Sigmoid colon (tissue), 7 donors: ENCODE results near the gene SCAF11. TPM values are rescaled to one million over a fixed set of nuclear protein-coding genes. Genes with fewer than 3 reads are reported as not detected.

Source experiments
- DNase-seq: peaks from one replicate; pipeline ENCODE4 v3.0.0-alpha.2; 2019
- H3K27ac ChIP-seq, 4 donors: fragments of 200-600 bp; sonication (generic); one replicate each; pipeline ENCODE4 v1.5.1; 2016 to 2019; ENCODE audit warnings: mild to moderate bottlenecking in 1 of 4
- H3K27me3 ChIP-seq, 3 donors: fragments of 200-600 bp; sonication (generic); one replicate each; pipeline ENCODE4 v1.5.1; 2019; ENCODE audit warnings: mild to moderate bottlenecking in 1 of 3
- H3K36me3 ChIP-seq, 4 donors: fragments of 200-600 bp; sonication (generic); one replicate each; pipeline ENCODE4 v1.5.1; 2016 to 2019
- H3K4me1 ChIP-seq, 4 donors: fragments of 200-600 bp; sonication (generic); one replicate each; pipeline ENCODE4 v1.5.1; 2017 to 2019
- H3K4me3 ChIP-seq, 4 donors: fragments of 200-600 bp; sonication (generic); one replicate each; pipeline ENCODE4 v1.5.1; 2017 to 2019; ENCODE audit warnings: mild to moderate bottlenecking in 2 of 4, moderate library complexity in 1 of 4
- H3K9me3 ChIP-seq, 4 donors: fragments of 200-600 bp in 3 of 4; sonication (generic) in 3 of 4; one replicate each; pipeline versions ENCODE4 v1.5.1 to v1.6.1; 2013 to 2019
- EP300 ChIP-seq, 4 donors: sonication (generic); formaldehyde crosslinking; IDR thresholded peaks; one replicate each; pipeline ENCODE4 v1.6.1; 2017; ENCODE audit warnings: antibody characterized with exemption in 4 of 4
- POLR2A ChIP-seq, 2 donors: fragments of 450-650 bp; IDR thresholded peaks; one replicate each; pipeline ENCODE4 v1.6.1; 2016; ENCODE audit warnings: antibody characterized with exemption in 2 of 2, mild to moderate bottlenecking in 2 of 2, moderate library complexity in 2 of 2
- POLR2AphosphoS5 ChIP-seq, 4 donors: sonication (generic); formaldehyde crosslinking; IDR thresholded peaks; one replicate each; pipeline ENCODE4 v1.6.1; 2017; ENCODE audit warnings: antibody characterized with exemption in 4 of 4
- WGBS, 2 donors: extraction: QIAGEN DNeasy Blood & Tissue Kit; methylation state at CpG; one replicate each; pipeline ENCODE4 v1.1.7; 2013; 5-methylcytosine and 5-hydroxymethylcytosine counted together
- intact Hi-C: fragments of 100-400 bp; cut with DNase I; formaldehyde crosslinking; loops from one replicate; pipeline ENCODE4 v1.15.1; 2023
- polyA plus RNA-seq, 3 donors: library from polyadenylated mRNA; stranded (reverse); fragments of 200-250 nt; gene quantifications; one replicate each; pipeline ENCODE4 v1.2.3, GENCODE V29; 2013
- total RNA-seq, 4 donors: library from RNA; depleted of rRNA; stranded (reverse); fragments of >200 nt; gene quantifications; one replicate each; pipeline ENCODE4 v1.1.0, GENCODE V29; 2016
- TF ChIP-seq, protein P1 (sequence below), 4 experiments: fragments of 450-650 bp in 3 of 4; fragments of 200-600 bp in 1 of 4; IDR thresholded peaks; one replicate each; pipeline ENCODE4 v1.5.1; 2016 to 2019; ENCODE audit warnings: antibody characterized with exemption in 4 of 4, mild to moderate bottlenecking in 3 of 4, moderate library complexity in 2 of 4
- donor health status: healthy with polysubstance abuse.
- donor health status: Bipolar disorder and iron deficiency.
- donor health status: healthy.

The SCAF11 gene
- total and polyA plus RNA-seq, 7 donors = 27.6 to 165 (median 116) TPM

DNA sequence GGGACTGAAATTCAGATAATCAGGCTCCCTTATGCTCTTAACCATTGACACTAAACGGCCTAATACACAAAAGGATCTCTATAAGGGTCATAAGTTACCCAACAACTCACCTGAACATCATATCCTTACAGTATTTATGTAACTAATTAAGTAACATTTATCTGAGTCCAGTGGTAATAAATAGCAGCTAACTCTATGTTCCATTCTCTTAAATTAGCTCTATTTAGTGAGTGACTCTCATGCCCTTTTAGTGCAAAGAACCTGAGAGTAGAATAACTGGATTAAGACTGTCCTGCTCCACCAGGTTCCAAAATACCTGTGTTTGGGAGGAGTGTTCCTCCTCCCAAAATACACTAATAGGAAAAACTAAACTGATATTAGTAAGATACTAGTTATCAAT is 9.8 kb downstream of the SCAF11 start:
- 51 to 81% methylated on average over 1 of the region's 1 CpG for WGBS, 2 donors
- Histone ChIP-seq H3K4me3 (no peak overlapping the region), H3K36me3 (no peaks in the 10 kb centered on the region), H3K9me3 (no peaks in the 10 kb centered on the region), H3K27me3 (no peaks in the 10 kb centered on the region), H3K27ac (no peak overlapping the region), H3K4me1 (peaks cover 0 to 88% (median 49%) of the 10 kb centered on the region in 4 donors)
- no peak for DNase-seq
- intact Hi-C loops = no loop called here
- TF ChIP-seq EP300 (IDR thresholded peaks at IDR 0.05) (no peak), POLR2A (IDR thresholded peaks at IDR 0.05) (no peak), POLR2AphosphoS5 (IDR thresholded peaks at IDR 0.05) (no peak)
- TF ChIP-seq, protein P1, sequence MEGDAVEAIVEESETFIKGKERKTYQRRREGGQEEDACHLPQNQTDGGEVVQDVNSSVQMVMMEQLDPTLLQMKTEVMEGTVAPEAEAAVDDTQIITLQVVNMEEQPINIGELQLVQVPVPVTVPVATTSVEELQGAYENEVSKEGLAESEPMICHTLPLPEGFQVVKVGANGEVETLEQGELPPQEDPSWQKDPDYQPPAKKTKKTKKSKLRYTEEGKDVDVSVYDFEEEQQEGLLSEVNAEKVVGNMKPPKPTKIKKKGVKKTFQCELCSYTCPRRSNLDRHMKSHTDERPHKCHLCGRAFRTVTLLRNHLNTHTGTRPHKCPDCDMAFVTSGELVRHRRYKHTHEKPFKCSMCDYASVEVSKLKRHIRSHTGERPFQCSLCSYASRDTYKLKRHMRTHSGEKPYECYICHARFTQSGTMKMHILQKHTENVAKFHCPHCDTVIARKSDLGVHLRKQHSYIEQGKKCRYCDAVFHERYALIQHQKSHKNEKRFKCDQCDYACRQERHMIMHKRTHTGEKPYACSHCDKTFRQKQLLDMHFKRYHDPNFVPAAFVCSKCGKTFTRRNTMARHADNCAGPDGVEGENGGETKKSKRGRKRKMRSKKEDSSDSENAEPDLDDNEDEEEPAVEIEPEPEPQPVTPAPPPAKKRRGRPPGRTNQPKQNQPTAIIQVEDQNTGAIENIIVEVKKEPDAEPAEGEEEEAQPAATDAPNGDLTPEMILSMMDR (IDR thresholded peaks at IDR 0.05) = no peak

DNA sequence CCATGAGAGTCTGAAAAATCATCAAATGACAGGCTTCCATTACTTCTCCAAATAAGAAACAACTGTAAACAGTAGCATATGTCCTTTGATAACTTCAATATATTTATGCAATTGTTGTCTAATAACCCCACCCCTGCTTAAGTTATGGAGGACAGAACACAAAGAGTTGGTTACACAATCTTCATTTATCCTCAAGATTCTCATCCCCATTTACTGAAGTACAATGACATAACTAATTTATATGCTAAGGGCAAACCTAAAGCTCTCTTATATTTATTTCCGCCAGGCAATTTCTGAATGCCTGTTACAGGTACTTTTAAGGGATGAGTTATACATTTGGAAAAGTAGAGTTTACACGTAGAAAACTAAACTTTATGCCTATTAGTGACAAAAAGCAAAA is 12.3 kb downstream of the SCAF11 start:
- H3K27me3 ChIP-seq = no peaks in the 10 kb centered on the region
- H3K4me3 ChIP-seq = no peak overlapping the region
- intact Hi-C loops = no loop called here
- H3K9me3 ChIP-seq = no peaks in the 10 kb centered on the region
- H3K27ac ChIP-seq = no peak overlapping the region
- H3K36me3 ChIP-seq = no peaks in the 10 kb centered on the region
- WGBS, 2 donors = 89 to 92% methylated on average over 2 of the region's 2 CpGs
- no peak for DNase-seq
- peaks cover 0 to 76% (median 51%) of the 10 kb centered on the region in 4 donors for H3K4me1 ChIP-seq
- TF ChIP-seq POLR2A (IDR thresholded peaks at IDR 0.05) = no peak
- TF ChIP-seq POLR2AphosphoS5 (IDR thresholded peaks at IDR 0.05) = no peak
- TF ChIP-seq, protein P1 (IDR thresholded peaks at IDR 0.05) = no peak
- no peak for TF ChIP-seq EP300 (IDR thresholded peaks at IDR 0.05)

DNA sequence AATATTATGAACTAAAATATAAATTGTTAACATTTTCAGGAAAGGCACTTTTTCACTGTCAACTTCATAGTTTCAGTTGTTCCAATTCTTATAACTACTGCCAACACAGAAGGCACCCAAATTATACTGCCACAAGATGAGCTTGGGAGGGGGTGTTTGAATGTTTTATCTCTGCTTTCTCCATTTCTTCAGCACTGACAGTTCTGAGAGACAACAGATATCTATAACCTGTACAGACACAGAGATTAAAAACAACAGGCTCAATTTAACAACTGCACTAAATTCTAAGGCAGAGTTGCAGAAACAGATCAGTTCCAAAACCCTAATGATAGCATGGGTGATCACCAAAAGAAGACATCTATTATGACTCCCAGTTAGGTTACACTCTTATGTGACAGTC is 12.8 kb downstream of the SCAF11 start:
- DNase-seq = no peak
- no peaks in the 10 kb centered on the region for H3K36me3 ChIP-seq
- peaks cover 0 to 75% (median 50%) of the 10 kb centered on the region in 4 donors for H3K4me1 ChIP-seq
- intact Hi-C loops = no loop called here
- H3K9me3 ChIP-seq = no peaks in the 10 kb centered on the region
- TF ChIP-seq POLR2AphosphoS5 (IDR thresholded peaks at IDR 0.05) = no peak
- TF ChIP-seq POLR2A (IDR thresholded peaks at IDR 0.05) = no peak
- TF ChIP-seq, protein P1 (IDR thresholded peaks at IDR 0.05) = no peak
- TF ChIP-seq EP300 (IDR thresholded peaks at IDR 0.05) = no peak
- no peak overlapping the region for H3K27ac ChIP-seq
- no peak overlapping the region for H3K4me3 ChIP-seq
- H3K27me3 ChIP-seq = no peaks in the 10 kb centered on the region

DNA sequence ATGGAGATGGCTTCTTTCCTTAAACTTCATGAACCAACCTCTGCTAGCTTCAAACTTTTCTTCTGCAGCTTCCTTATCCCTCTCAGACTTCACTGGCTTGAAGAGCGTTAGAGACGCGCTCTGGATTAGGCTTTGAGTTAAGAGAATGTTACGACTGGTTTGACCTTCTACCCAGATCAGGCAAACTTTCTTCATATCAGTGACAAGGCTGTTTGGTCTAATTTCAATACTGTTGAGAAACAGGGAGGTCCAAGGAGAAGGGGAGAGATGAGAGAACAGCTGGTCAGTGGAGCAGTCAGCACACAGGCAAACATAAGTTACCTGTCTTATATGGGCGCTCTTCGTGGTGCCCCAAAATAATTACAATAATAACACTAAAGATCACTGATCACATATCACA is 14.9 kb downstream of the SCAF11 start:
- no peaks in the 10 kb centered on the region for H3K9me3 ChIP-seq
- no peaks in the 10 kb centered on the region for H3K36me3 ChIP-seq
- no peaks in the 10 kb centered on the region for H3K27me3 ChIP-seq
- 74 to 89% methylated on average over 6 of the region's 6 CpGs for WGBS, 2 donors
- peaks cover 0 to 80% (median 48%) of the 10 kb centered on the region in 4 donors for H3K4me1 ChIP-seq
- intact Hi-C loops = no loop called here
- no peak overlapping the region for H3K27ac ChIP-seq
- H3K4me3 ChIP-seq = no peak overlapping the region
- no peak for TF ChIP-seq POLR2A (IDR thresholded peaks at IDR 0.05)
- DNase-seq = no peak

DNA sequence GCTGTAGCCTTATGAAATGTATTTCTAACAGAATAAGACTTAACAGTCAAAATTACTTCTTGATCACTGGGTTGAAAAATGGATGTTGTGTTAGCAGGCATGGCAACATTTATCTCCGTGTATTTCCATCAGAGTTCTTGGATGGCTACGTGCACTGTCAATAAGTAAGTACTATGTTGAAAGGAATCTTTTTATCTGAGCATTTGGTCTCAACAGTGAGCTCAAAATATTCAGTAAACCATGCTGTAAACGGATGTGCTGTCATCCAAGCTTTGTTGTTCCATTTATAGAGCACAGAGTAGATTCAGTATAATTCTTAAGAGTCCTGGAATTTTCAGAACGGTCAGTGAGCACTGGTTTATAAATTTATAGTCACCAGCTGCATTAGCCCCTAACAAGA is 15.5 kb downstream of the SCAF11 start:
- 83 to 87% methylated on average over 4 of the region's 4 CpGs for WGBS, 2 donors
- no peak overlapping the region for H3K27ac ChIP-seq
- peaks cover 0 to 79% (median 44%) of the 10 kb centered on the region in 4 donors for H3K4me1 ChIP-seq
- no peaks in the 10 kb centered on the region for H3K9me3 ChIP-seq
- TF ChIP-seq POLR2A (IDR thresholded peaks at IDR 0.05) (no peak), EP300 (IDR thresholded peaks at IDR 0.05) (no peak), POLR2AphosphoS5 (IDR thresholded peaks at IDR 0.05) (no peak)
- TF ChIP-seq, protein P1 (IDR thresholded peaks at IDR 0.05) = no peak
- H3K4me3 ChIP-seq = no peak overlapping the region
- DNase-seq = no peak
- H3K27me3 ChIP-seq = no peaks in the 10 kb centered on the region
- no peaks in the 10 kb centered on the region for H3K36me3 ChIP-seq
- intact Hi-C loops = no loop called here
